Activated CD8-positive, alpha-beta memory T cell treated with anti-CD3 and anti-CD28 coated beads for 1 hour (primary cell): ENCODE data around the gene FDXR.
"Not testable (repeated sequence)": the region's sequence is repeated elsewhere in the genome, so short reads cannot be mapped to it uniquely, and the experiment has no call there.

Experiments used
- DNase-seq, 2 donors: peaks; one replicate each; pipeline ENCODE4 v3.0.0-alpha.2; 2020; ENCODE audit warnings: low read depth in 1 of 2; ENCODE audit errors: extremely low read depth in 1 of 2

FDXR gene

GRCh38 chr17:74873037-74873873, 461 bp upstream of the FDXR start:
- DNase-seq = peak; percentile 98 to 99

- DNase-seq = no peak
These were observed 1.3 kb downstream of the FDXR start for GRCh38 chr17:74871356-74872076.

- DNase-seq = no peak
These were observed 2.3 kb downstream of the FDXR start for GRCh38 chr17:74870512-74870911.

GRCh38 chr17:74870028-74870427, 2.8 kb downstream of the FDXR start:
- not testable (repeated sequence) for DNase-seq

GRCh38 chr17:74868908-74869255, 3.9 kb downstream of the FDXR start:
- DNase-seq = no peak

GRCh38 chr17:74868251-74868907, 4.4 kb downstream of the FDXR start:
- DNase-seq = no peak

GRCh38 chr17:74866198-74866835, 6.5 kb downstream of the FDXR start:
- no peak for DNase-seq

GRCh38 chr17:74865504-74866197, 7.1 kb downstream of the FDXR start:
- no peak for DNase-seq

- DNase-seq = peak; percentile 17 to 47
These were observed 7.9 kb downstream of the FDXR start for GRCh38 chr17:74864866-74865395.

- no peak for DNase-seq
These were observed 8.4 kb downstream of the FDXR start for GRCh38 chr17:74864297-74864865.

GRCh38 chr17:74863420-74864296, 9.1 kb downstream of the FDXR start:
- DNase-seq = no peak

- DNase-seq = no peak
These were observed 9.9 kb downstream of the FDXR start for GRCh38 chr17:74862919-74863318.

- peak; percentile 27 to 57 for DNase-seq
These were observed 10.5 kb downstream of the FDXR start for GRCh38 chr17:74862108-74862901.

GRCh38 chr17:74861662-74862107, 11.1 kb downstream of the FDXR start:
- no peak for DNase-seq

GRCh38 chr17:74860872-74861661, 11.7 kb downstream of the FDXR start:
- DNase-seq = no peak

- no peak for DNase-seq
These were observed 12.4 kb downstream of the FDXR start for GRCh38 chr17:74860229-74860871.
